Astrocyte of the cerebellum (primary cell): ENCODE measurements around the gene FUT1.

Experiments
- DNase-seq: peaks from one replicate; pipeline ENCODE4 v3.0.0-alpha.2; 2011; ENCODE audit warnings: low read depth
- H3K4me3 ChIP-seq: 2 replicates; pipeline ENCODE4 v1.5.1; 2011; ENCODE audit warnings: mild to moderate bottlenecking, low read depth, low read length, moderate library complexity
- in situ Hi-C: cut with HindIII; loops from 2 replicates; pipeline ENCODE4 v1.10.0; 2017; ENCODE audit warnings: low sequenced_read_pairs
- TF ChIP-seq, protein P1 (sequence below): IDR thresholded peaks from 2 replicates; pipeline ENCODE4 v1.5.1; 2012; ENCODE audit warnings: low read length, low read depth, moderate library complexity, mild to moderate bottlenecking; ENCODE audit errors: missing control alignments

Gene FUT1

DNA sequence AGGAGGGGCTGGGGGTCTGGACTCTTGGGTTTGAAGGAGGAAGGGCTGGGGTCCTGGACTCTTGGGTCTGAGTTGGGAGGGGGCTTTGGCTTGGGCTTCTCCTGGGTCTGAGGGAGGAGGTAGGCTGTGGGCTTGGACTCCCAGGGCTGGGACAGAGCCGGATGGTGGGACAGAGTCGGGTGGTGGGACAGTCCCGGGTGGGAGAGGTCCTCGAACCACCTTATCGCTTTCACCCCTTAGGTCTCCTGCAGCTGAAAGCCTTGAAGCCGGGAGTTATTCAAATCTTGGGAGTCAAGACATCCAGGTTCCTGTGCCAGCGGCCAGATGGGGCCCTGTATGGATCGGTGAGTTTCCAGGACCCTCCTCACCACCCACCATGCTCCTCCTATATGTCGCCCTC lies 4.2 kb upstream of the FUT1 start:
- TF ChIP-seq, protein P1, sequence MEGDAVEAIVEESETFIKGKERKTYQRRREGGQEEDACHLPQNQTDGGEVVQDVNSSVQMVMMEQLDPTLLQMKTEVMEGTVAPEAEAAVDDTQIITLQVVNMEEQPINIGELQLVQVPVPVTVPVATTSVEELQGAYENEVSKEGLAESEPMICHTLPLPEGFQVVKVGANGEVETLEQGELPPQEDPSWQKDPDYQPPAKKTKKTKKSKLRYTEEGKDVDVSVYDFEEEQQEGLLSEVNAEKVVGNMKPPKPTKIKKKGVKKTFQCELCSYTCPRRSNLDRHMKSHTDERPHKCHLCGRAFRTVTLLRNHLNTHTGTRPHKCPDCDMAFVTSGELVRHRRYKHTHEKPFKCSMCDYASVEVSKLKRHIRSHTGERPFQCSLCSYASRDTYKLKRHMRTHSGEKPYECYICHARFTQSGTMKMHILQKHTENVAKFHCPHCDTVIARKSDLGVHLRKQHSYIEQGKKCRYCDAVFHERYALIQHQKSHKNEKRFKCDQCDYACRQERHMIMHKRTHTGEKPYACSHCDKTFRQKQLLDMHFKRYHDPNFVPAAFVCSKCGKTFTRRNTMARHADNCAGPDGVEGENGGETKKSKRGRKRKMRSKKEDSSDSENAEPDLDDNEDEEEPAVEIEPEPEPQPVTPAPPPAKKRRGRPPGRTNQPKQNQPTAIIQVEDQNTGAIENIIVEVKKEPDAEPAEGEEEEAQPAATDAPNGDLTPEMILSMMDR, result no peak
- H3K4me3 ChIP-seq, result no peak overlapping the region
- DNase-seq, result no peak
- in situ Hi-C loops, result no loop called here

DNA sequence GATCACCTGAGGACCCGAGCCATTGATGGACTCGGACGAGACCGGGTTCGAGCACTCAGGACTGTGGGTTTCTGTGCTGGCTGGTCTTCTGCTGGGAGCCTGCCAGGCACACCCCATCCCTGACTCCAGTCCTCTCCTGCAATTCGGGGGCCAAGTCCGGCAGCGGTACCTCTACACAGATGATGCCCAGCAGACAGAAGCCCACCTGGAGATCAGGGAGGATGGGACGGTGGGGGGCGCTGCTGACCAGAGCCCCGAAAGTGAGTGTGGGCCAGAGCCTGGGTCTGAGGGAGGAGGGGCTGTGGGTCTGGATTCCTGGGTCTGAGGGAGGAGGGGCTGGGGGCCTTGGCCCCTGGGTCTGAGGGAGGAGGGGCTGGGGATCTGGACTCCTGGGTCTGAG lies 3.8 kb upstream of the FUT1 start:
- no peak overlapping the region for H3K4me3 ChIP-seq
- TF ChIP-seq, protein P1, result no peak
- no peak for DNase-seq
- in situ Hi-C loops, result no loop called here

DNA sequence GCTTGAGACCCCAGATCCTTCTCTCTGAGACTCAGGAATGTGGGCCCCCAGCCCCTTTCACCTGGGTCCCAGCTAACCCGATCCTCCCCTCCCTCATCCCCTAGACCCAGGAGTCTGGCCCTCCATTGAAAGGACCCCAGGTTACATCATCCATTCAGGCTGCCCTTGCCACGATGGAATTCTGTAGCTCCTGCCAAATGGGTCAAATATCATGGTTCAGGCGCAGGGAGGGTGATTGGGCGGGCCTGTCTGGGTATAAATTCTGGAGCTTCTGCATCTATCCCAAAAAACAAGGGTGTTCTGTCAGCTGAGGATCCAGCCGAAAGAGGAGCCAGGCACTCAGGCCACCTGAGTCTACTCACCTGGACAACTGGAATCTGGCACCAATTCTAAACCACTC lies 3.3 kb upstream of the FUT1 start:
- TF ChIP-seq, protein P1, result no peak
- H3K4me3 ChIP-seq, result no peak overlapping the region
- no peak for DNase-seq
- in situ Hi-C loops, result no loop called here

DNA sequence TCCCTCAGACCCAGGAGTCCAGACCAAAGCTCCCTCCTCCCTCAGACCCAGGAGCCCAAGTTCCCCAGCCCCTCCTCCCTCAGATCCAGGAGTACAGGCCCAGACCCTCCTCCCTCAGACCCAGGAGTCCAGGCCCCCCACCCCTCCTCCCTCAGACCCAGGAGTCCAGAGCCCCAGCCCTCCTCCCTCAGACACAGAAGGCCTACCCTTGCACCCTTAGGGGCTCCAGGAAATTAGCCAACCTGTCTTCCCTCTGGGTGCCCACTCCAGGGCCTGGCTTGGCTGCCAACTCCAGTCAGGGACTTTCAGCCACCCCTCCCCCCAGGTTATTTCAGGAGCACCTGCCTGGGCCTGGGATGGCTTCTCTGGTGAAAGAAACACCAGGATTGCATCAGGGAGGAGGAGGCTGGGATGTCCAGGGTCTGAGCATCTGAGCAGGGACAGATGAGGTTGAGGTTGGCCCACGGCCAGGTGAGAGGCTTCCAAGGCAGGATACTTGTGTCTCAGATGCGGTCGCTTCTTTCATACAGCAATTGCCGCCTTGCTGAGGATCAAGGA lies 2.7 kb upstream of the FUT1 start, which contains the start of gene FGF21:
Gene FGF21, plus strand, starts transcription at position 441 of the 558 bp plus-strand sequence. CDS start 713 bp downstream, outside the sequence.
- in situ Hi-C loops, result no loop called here

DNA sequence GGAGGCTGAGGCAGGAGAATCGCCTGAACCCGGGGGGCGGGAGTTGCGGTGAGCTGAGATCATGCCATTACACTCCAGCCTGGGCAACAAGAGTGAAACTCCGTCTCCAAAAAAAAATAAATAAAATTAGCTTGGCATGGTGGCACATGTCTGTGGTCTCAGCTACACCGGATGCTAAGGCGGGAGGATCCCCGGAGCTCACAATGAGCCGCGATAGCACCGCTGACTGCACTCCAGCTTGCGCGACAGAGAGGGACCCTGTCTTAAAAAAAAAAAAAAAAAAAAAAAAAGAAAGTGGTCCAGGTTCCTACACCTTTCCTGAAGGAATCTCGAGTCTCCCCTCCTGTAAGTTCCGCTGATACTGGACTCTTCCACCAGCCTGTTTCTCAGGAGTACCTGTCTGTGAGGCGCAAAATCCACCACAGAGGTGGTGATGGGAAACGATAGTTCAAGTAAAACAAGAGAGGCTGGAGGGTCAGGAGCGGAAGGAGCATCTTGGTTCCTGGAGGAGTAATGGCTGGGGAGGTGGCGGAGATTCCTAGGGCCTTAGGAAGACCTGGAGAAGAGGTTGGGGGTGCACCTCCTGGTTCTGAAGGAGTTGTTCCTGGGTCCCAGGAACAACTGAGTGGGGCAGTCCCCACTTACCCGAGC lies 471 bp downstream of the FUT1 start:
- no peak for DNase-seq
- in situ Hi-C loops, result no loop called here
- TF ChIP-seq, protein P1, result no peak
- peak overlapping the region; percentile 7 for H3K4me3 ChIP-seq

More for the DNA sequence above, 2.7 kb upstream of the FUT1 start, which contains the start of gene FGF21:
- H3K4me3 ChIP-seq, result no peak within 1 kb of the TSS
- TF ChIP-seq, protein P1, result no peak
- DNase-seq, result no peak

DNA sequence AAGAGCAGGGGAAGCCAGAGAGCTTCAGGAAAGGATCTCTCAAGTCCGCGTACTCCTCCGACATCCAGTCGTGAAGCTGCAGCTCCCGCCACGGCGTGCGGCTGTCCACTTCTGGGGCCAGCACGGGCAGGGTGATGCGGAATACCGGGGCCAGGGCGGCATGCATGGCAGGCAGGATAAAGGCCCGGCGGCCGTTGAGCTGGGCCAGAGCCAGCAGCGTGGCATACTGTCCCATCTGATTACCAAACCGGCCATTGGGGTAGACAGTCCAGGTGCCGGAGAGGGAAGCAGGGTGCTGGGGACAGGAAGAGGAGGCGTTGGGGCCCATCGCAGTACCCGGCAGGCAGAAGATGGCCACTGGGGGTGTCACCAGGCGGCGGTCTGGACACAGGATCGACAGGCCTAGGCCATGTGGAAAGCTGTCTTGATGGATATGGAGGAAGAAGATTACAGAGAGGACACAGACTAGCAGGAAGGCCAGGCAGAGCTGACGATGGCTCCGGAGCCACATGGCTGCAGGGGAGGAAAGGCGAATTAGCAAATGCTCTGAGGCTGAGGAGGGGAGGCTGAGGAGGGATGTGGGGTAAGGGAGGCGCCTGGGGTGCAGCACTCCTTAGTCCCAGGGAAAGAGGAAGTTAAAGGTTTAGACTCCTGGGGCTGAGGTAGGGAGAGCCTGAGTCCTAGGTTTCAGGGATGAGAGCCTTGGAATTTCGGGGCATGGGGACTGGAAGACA lies 1.5 kb downstream of the FUT1 start:
- no peak overlapping the region for H3K4me3 ChIP-seq
- DNase-seq, result no peak
- TF ChIP-seq, protein P1, result no peak
- in situ Hi-C loops, result no loop called here
